22Rv1 (cell line): ENCODE measurements around the gene TMEM218.

Experiments
- CTCF ChIP-seq: fragments of 450-650 bp; IDR thresholded peaks from 2 replicates; pipeline ENCODE4 v1.5.1; 2017; ENCODE audit warnings: mild to moderate bottlenecking
- ZFX ChIP-seq: fragments of 450-650 bp; IDR thresholded peaks from 2 replicates; pipeline ENCODE4 v1.6.1; 2017; ENCODE audit warnings: antibody characterized with exemption, borderline replicate concordance

DNA sequence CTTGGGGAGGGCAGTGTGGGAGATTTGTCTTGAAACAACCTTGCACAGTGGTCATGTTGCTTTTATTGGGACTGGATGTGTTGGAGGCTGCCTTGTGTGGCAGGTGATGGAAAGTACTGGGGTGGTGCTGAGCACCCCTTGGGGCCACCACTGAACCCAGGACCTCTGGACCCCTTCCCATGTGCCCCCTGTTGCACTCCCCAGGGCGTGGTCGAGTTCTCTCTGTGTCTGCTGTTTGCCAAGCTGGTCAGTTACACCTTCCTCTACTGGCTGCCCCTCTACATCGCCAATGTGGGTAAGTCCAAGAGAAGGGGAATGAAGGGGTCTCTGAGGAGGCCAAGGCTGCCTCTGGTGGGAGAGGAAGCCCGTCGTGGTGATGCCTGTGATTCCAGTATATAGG, 29.4 kb downstream of the TMEM218 start:
- no peak for TF ChIP-seq CTCF
- TF ChIP-seq ZFX = no peak
